ELR (cell line): ENCODE results near the gene FAM240A.

Experiments
- DNase-seq: peaks from one replicate; pipeline ENCODE4 v3.0.0-alpha.2; 2015; ENCODE audit warnings: low read depth

FAM240A gene

GRCh38 chr3:46626039-46626438, 13.7 kb downstream of the FAM240A start:
- no peak for DNase-seq

- no peak for DNase-seq
Observed at GRCh38 chr3:46627078-46627477, 14.8 kb downstream of the FAM240A start.

GRCh38 chr3:46628901-46629369, 16.6 kb downstream of the FAM240A start:
- DNase-seq, result no peak

GRCh38 chr3:46629551-46630517, 17.5 kb downstream of the FAM240A start:
- peak; percentile 72 for DNase-seq

- DNase-seq, result no peak
Observed at GRCh38 chr3:46632792-46633191, 20.5 kb downstream of the FAM240A start.

GRCh38 chr3:46634856-46635255, 22.5 kb downstream of the FAM240A start:
- DNase-seq, result no peak

GRCh38 chr3:46639221-46639620, 26.9 kb downstream of the FAM240A start:
- no peak for DNase-seq

GRCh38 chr3:46640927-46641326, 28.6 kb downstream of the FAM240A start:
- no peak for DNase-seq

- no peak for DNase-seq
Observed at GRCh38 chr3:46642971-46643370, 30.6 kb downstream of the FAM240A start.

GRCh38 chr3:46643701-46644100, 31.4 kb downstream of the FAM240A start:
- no peak for DNase-seq

GRCh38 chr3:46646700-46647099, 34.4 kb downstream of the FAM240A start:
- DNase-seq, result peak; percentile 81

- DNase-seq, result no peak
Observed at GRCh38 chr3:46648096-46648495, 35.8 kb downstream of the FAM240A start.

- DNase-seq, result peak; percentile 70
Observed at GRCh38 chr3:46649436-46649835, 37.1 kb downstream of the FAM240A start.

GRCh38 chr3:46651084-46651483, 38.8 kb downstream of the FAM240A start:
- DNase-seq, result no peak

- no peak for DNase-seq
Observed at GRCh38 chr3:46655271-46655670, 42.9 kb downstream of the FAM240A start.

GRCh38 chr3:46656778-46657556, 44.6 kb downstream of the FAM240A start:
- DNase-seq, result no peak

- peak; percentile 51 for DNase-seq
Observed at GRCh38 chr3:46659285-46659684, 47.0 kb downstream of the FAM240A start.

- DNase-seq, result peak; percentile 29
Observed at GRCh38 chr3:46660003-46660402, 47.7 kb downstream of the FAM240A start.

- DNase-seq, result peak; percentile 14
Observed at GRCh38 chr3:46660543-46661523, 48.5 kb downstream of the FAM240A start.

- DNase-seq, result no peak
Observed at GRCh38 chr3:46661776-46662766, 49.7 kb downstream of the FAM240A start.
